ENCODE measurements around the gene FRMD5. TPM values are rescaled to one million over a fixed set of nuclear protein-coding genes. Genes with fewer than 3 reads are reported as not detected.

The FRMD5 gene
- total and polyA plus RNA-seq, 7 donors: under 0.01 to 0.01 TPM; not detected in 5

DNA sequence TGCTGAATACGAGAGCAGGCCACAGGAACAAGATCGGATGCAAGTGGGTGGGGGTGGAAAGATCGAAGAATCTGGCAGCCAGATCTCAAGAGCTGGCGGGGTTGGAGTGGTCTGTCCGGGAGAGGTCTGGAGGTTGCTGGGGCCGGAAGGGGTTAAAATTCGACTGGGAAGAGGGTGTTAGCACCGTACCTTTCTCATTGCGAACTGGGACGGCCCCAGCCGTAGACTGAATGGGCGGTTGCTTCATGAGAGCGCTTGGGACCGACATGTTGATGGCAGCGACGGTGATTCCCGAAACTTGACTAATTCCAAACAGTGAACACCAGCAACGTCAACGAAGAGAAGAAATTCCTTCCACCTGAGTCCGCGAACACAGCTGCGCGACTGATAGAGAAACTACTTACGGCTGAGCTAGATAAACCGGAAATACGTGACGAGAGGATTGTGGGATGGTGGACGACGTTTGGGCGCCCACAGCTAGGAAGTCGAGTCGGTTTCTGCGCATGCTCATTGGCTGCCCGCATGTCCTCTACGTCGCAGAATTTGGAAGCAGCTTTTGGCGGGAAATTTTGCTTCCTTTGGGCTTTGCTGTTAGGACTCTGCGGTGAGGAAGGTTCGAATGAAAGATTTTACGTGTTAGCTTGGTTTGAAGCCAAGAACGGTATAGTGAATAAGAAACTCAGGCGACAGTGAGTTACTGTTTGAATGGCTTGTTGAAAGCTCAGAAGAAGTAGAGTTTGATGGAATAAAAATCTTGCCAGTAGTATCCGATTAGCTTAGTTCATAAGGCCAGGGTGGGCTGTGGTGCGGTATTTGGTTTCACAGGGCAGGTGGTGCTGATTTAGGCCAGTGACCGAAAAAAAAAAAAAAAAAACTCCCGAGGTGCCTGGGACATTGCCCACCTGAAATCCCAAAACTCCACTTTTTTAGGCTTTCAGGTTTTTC is 370.5 kb downstream of the FRMD5 start, which contains the start of gene MFAP1:
MFAP1 (minus strand) TSS at position 389 of the 945 bp plus-strand sequence; CDS start at position 268, 121 bp downstream.
- Histone ChIP-seq H3K27me3 (ENCODE audit: insufficient read depth in 3 of 3, low read length in 2 of 3) (peaks cover 0 to 20% (median 2%) of the 10 kb centered on the region in 3 donors), H3K27ac (peak within 1 kb of the TSS; percentile 92), H3K36me3 (ENCODE audit: insufficient read depth in 1 of 2, low read depth in 1 of 2) (no peaks in the 10 kb centered on the region), H3K4me3 (peak within 1 kb of the TSS; percentile 83), H3K4me1 (peaks cover 20% of the 10 kb centered on the region), H3K9me3 (no peaks in the 10 kb centered on the region)
- intact Hi-C loops (cut with DNase I): no loop called here
- ATAC-seq: peak; percentile 95 to 99 (median 97)
- TF ChIP-seq, protein P1, sequence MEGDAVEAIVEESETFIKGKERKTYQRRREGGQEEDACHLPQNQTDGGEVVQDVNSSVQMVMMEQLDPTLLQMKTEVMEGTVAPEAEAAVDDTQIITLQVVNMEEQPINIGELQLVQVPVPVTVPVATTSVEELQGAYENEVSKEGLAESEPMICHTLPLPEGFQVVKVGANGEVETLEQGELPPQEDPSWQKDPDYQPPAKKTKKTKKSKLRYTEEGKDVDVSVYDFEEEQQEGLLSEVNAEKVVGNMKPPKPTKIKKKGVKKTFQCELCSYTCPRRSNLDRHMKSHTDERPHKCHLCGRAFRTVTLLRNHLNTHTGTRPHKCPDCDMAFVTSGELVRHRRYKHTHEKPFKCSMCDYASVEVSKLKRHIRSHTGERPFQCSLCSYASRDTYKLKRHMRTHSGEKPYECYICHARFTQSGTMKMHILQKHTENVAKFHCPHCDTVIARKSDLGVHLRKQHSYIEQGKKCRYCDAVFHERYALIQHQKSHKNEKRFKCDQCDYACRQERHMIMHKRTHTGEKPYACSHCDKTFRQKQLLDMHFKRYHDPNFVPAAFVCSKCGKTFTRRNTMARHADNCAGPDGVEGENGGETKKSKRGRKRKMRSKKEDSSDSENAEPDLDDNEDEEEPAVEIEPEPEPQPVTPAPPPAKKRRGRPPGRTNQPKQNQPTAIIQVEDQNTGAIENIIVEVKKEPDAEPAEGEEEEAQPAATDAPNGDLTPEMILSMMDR (IDR thresholded peaks at IDR 0.05): no peak
- 7 to 8% (median 8%) methylated on average over 46 of the region's 46 CpGs for WGBS, 3 donors
- peak; percentile 92 to 97 for DNase-seq

DNA sequence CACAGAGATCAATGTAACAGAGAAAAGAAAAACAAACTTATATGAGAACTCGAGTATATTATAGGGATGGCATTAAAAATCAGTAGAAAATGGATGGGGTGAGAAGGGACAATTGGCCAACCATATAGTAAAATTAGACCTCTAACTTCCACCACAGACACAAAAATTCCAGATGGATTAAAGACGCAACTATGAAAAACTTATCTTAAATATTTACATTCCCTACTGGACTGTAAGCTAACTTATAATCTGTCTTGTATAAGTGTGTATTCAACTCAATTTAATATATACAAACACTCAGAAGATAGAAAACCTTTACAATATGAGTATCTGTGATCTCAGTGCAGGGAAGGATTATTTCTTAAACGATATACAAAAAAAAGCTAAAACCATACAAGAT is 373.6 kb downstream of the FRMD5 start:
- intact Hi-C loops (cut with DNase I): no loop called here
- TF ChIP-seq, protein P1 (IDR thresholded peaks at IDR 0.05): no peak
- Histone ChIP-seq H3K4me1 (peaks cover 14% of the 10 kb centered on the region), H3K4me3 (no peak overlapping the region), H3K36me3 (ENCODE audit: insufficient read depth in 1 of 2, low read depth in 1 of 2) (peaks cover 0 to 16% of the 10 kb centered on the region in 2 donors), H3K27ac (no peak overlapping the region), H3K9me3 (no peaks in the 10 kb centered on the region), H3K27me3 (ENCODE audit: insufficient read depth in 3 of 3, low read length in 2 of 3) (peaks cover 0 to 11% (median 0%) of the 10 kb centered on the region in 3 donors)
- 83 to 88% (median 87%) methylated on average over 3 of the region's 3 CpGs for WGBS, 3 donors
- ATAC-seq: no peak
- DNase-seq: no peak

Other genes with a start within 250 kb of the FRMD5 start
- 10 to 100 TPM; 26.5 to 34.7 (median 32.2) TPM for gene GOLM2, start 93.4 kb upstream of the FRMD5 start, total RNA-seq
- gene GOLM2, start 93.4 kb upstream of the FRMD5 start, polyA plus RNA-seq: 10 to 100 TPM; 11.2 to 21.7 (median 12.1) TPM
- gene CTDSPL2, start 232.4 kb upstream of the FRMD5 start, total RNA-seq: 10 to 100 TPM; 12.1 to 18.1 (median 17.2) TPM
- 10 to 100 TPM in 1 of 3 donors, 1 to 10 TPM in 2; 3.2 to 10.8 (median 5.1) TPM for gene CTDSPL2, start 232.4 kb upstream of the FRMD5 start, polyA plus RNA-seq

All from psoas muscle (tissue), 8 donors.